ENCODE data around the gene TMUB2.

The TMUB2 gene

DNA sequence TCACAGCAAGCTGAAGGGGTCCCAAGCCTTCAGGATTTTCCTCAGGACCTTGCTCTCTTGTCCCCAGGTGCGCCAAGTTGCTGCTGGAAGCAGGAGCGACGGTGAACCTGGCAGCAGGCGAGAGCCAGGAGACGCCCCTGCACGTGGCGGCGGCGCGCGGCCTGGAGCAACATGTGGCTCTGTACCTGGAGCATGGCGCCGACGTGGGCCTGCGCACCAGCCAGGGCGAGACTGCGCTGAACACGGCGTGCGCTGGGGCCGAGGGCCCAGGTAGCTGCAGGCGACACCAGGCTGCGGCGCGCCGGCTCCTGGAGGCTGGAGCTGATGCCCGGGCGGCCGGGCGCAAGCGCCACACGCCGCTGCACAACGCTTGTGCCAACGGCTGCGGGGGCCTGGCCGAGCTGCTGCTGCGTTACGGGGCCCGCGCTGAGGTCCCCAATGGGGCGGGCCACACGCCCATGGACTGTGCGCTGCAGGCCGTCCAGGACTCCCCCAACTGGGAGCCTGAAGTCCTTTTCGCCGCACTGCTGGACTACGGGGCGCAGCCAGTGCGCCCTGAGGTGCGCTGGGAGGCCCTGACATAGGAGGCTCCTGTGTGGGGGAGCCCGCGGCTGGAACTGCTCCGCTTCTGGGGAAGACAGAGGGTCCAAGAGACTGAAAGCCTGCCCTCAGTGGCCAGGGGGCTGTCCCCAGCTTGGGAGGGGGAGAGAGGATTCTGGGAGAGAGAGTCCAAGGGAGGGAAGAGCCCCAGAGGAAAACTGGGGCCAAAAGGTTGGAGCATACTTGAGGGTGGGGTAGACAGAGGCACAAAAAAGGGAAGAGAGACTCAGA is 9.9 kb upstream of the TMUB2 start:
- no peak for DNase-seq (ENCODE audit: low spot score)

DNA sequence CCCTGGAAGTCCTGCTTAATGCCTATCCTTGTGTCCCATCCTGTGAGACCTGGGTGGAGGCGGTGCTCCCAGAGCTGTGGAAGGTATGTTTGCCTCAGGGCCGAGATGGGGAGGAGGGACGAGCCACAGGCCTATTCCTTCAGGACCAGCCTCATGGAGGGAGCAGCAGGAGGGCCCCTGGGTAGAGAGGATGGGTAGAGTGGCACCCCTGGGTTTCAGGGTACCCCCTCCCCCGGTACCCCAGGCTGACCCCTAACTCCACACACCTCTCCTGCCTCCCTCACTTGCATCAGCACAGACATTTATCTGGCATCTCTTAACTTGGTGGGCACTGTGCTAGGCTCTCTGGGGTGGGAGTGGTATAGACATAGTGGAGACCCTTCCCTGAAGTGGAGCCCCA is 9.1 kb upstream of the TMUB2 start:
- DNase-seq (ENCODE audit: low spot score) = no peak

DNA sequence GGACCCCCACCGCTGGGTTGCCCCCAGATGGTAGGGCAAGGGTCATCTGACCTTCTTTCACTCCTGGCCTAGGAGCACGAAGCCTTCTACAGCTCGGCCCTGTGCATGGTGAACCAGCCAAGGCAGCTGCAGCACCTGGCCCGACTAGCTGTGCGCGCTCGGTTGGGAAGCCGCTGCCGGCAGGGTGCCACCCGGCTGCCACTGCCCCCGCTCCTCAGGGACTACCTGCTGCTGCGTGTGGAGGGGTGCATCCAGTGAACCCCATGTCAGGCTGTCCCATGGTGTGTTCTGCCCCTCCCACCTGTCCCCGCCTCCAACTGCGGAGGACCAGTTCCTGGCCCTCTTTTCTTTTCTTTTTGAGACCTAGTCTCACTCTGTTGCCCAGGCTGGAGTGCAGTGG is 8.6 kb upstream of the TMUB2 start:
- no peak for DNase-seq (ENCODE audit: low spot score)

DNA sequence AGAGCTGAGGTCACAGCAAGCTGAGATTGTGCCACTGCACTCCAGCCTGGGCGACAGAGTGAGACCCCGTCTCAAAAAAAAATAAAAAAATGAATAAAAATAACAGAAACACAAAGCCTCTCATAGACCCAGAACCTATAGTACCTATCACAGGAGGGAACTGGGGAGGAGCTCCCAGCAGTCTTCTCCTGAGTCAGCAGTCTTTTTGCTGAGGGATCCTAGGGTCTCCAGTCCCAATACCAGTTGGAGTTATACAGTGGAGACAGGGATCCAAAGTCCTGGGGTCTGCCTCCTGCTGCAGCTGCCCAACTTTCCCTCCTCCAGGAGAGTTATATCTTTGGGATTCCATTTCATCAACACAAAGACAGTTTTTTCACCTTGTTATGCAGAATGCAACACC is 3.7 kb upstream of the TMUB2 start:
- DNase-seq (ENCODE audit: low spot score) = no peak

DNA sequence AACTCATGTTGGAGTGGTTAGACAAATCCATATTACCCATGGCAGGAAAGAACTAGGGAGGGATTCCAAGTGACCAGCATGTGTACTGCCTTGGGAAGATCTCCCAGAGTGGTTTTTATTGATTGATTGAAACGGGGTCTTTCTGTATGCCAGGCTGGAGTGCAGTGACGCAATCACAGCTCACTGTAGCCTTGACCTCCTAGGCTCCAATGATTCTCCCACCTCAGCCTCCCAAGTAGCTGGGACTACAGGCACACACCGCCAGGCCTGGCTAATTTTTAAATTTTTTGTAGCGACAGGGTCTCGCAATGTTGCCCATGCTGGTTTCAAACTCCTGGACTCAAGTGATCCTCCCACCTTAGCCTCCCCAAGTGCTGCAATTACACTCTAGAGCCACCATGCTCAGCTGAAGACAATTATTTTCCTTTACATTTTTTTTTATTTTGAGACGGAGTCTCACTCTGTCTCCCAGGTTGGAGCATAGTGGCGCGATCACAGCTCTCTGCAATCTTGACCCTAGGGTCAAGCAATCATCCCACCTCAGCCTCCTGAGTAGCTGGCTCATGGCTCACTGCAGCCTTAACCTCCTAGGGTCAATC is 2.5 kb upstream of the TMUB2 start:
- no peak for DNase-seq (ENCODE audit: low spot score)

DNA sequence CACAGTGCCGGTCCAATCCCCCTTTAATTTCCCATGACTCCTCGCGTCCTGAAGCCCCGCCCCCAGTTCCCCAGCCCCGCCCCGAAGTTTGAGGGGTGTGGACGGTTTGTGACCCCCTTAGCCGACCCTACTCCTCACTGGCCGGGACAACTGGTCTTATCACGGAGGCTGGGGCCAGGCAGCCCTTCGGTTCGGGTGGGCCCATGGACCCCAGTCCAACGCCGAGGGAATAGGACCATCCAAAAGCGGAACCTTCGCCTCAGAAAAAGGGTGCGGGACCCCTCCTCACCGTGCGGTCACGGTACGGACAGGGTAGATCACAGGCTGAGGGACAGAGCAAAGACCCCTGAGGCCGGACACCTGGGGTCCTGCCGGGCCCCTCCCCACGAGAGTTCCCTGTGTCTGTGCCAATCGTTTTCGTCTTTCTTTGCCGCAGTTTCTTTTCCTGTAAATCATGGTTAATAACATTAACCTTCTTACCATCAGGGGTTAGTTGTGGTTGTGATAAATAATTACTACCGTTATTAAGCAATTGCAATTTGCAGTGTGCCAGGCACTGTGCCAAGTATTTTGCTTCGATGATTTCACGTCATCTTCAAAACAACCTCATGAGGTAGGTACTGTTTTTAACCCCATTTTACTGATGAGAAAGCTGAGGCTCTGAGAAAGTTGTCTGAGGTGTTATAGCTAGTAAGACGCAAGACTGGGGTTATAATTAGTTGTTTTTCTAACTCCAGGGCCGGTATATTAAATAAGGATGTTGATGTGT is 543 bp downstream of the TMUB2 start:
- DNase-seq (ENCODE audit: low spot score) = peak; percentile 53

DNA sequence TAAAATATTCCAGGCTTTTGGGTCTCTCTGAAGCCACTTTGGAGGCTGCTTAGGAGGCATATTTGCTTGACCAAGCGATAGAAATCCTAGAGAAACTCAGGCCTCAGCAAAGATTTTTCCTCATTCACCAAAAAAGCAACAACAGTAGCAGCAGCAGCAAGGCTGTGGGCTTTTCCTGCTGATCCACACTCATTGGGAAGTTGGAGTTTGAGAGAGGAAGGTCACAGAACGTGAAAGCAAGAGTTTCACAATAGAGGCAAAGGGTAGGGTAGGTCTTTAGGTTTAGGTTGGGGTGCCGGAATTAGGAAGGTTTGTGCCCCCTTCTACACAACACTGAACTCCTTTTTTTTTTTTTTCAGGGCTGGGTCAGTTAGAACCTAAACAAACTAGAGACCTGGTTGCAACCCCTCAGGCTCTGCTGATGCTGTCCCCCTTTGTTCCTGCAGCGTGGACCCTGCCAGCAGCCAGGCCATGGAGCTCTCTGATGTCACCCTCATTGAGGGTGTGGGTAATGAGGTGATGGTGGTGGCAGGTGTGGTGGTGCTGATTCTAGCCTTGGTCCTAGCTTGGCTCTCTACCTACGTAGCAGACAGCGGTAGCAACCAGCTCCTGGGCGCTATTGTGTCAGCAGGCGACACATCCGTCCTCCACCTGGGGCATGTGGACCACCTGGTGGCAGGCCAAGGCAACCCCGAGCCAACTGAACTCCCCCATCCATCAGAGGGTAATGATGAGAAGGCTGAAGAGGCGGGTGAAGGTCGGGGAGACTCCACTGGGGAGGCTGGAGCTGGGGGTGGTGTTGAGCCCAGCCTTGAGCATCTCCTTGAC is 2.0 kb downstream of the TMUB2 start:
- no peak for DNase-seq (ENCODE audit: low spot score)

DNA sequence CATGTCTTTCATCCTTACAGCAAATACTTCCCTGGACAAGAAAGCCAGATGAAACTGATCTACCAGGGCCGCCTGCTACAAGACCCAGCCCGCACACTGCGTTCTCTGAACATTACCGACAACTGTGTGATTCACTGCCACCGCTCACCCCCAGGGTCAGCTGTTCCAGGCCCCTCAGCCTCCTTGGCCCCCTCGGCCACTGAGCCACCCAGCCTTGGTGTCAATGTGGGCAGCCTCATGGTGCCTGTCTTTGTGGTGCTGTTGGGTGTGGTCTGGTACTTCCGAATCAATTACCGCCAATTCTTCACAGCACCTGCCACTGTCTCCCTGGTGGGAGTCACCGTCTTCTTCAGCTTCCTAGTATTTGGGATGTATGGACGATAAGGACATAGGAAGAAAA is 3.7 kb downstream of the TMUB2 start:
- DNase-seq (ENCODE audit: low spot score) = no peak

DNA sequence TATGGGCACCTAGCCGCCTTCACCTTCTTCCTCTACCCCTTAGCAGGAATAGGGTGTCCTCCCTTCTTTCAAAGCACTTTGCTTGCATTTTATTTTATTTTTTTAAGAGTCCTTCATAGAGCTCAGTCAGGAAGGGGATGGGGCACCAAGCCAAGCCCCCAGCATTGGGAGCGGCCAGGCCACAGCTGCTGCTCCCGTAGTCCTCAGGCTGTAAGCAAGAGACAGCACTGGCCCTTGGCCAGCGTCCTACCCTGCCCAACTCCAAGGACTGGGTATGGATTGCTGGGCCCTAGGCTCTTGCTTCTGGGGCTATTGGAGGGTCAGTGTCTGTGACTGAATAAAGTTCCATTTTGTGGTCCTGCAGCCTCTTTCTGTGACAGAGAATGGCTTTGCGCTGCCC is 4.6 kb downstream of the TMUB2 start:
- DNase-seq (ENCODE audit: low spot score) = no peak

DNA sequence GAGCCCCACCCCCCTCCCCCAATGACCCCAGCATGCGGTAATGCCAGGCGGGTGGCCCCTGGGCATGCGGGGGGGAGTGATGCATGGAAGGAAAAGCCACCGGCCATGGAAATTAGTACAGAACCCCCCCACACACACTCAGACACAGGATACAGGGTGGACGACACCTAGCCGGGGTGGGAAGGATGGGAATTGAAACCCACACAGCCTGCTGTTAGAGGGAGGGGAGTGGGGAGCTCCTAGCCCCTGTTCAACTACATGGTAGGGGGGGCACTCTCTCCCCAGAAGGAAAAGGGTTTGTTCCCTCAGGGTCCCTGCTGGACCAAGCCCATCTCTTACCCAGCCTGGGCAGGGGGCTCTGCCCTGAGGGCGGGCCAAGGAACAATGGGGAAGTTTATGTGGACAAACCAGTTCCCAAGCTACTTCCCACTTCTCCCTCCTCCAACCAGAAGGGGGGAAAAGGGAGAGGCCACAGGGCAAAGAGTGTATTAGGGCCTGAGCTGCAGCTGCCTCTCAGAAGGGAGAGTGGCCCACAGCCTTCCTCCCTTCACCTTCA is 5.2 kb downstream of the TMUB2 start:
- no peak for DNase-seq (ENCODE audit: low spot score)

DNA sequence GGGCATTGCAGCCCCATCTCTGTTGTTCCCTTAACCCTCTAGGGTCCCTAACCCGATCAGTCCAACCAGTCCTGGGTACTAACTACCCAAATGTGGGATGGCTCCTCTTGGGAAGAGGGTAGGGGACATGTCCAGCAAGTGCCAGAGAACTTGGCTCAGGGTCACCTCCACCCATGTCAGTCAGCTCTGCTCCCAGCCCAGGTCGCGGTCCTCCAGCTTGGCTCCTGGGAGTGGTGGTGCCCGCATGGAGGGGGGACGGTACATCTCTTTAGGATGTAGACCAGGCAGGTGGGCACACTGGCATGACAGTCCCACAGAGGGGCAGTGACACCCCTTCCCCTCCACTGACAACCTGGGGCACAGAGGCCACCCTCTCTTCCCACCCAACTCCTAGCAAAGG is 6.0 kb downstream of the TMUB2 start:
- DNase-seq (ENCODE audit: low spot score) = no peak

DNA sequence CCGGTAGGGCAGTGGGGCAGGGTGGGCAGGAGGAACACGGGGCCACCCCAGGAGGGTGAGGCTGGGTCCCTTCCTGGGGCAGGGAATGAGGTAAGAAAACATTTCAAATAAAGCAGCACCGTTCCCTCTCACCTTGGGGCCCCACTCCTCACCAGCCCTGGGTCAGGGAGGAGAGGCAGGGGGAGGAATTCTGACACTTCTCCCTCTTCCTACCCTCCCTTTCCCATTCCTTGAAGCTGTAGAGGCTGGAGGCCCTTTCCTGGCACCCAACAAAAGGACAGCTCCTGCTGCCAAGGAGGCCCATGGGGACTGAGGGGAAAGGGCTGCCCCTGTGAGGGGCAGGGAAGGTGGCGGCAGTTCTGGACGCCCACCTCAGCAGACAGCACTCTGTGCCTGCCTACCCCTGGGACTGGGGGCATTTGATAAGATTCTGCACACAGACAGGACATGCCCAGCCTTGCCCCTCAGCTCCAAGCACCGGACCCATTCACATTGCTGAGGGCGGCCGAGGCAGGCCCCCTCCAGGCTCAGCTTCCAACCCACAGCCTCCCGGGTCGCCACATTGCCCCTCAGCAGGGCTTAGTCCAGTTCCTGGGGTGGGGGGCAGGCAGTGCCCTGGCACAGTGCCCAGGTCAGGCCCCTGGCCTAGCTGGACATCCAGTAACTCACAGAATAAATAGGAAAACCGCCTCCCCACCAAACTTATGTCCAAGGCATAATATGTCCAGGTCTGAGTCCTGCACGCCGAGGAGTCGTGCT is 6.7 kb downstream of the TMUB2 start:
- DNase-seq (ENCODE audit: low spot score) = no peak

DNA sequence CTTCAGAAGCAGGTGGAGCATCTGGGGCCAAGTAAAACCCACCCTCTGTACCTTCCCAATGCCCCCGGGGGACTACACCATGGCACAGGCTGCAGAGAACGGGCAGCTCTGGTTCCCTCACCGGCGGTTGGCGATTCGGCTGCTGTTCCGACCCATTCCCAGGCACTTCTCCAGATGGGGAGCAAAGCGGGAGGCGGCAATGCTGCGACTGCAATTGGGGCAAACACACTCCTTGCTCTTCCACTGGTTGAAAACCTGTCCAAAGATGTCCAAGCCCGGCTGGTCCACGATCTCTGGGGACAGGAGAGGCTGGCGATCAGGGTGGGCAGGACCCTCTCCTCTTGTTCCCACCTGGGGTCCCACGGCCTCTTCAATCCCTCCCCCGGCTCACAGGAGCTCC is 10.3 kb downstream of the TMUB2 start:
- DNase-seq (ENCODE audit: low spot score) = no peak

DNA sequence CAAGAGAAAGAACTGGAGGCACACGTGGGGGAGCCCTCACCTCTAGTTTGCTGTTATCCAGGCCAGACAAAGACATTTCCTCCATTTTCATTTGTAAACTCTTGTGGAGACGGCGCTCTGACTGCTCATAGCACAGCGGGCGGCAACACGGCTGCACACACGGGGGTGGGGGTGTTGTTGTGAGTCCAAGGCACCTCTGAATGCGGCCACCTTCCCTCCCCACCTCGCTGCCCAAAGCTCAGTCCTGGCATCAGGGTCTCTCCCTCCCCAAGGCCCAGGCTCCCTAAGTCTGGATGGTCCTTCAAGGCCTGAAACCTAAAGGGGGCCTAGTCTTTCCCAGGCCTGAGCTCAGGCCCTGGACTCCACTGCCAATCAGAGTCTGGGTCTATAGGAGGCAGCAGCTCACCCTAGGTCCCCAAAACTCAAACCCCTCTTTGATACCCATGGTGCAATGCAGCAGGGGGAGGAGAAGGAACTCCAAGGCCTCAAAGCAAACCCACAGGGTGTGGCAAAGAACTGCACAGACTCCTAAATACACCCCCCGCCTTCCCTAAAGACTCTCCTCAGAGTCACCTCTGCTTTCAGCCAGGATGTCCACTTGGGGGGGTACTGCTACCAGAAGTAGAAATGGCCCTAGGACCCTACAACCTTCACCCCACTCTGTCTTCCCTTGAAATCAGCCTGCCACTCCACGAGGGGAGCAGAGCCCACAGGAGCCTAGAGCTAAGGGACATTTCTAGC is 11.4 kb downstream of the TMUB2 start:
- peak; percentile 79 for DNase-seq (ENCODE audit: low spot score)

DNA sequence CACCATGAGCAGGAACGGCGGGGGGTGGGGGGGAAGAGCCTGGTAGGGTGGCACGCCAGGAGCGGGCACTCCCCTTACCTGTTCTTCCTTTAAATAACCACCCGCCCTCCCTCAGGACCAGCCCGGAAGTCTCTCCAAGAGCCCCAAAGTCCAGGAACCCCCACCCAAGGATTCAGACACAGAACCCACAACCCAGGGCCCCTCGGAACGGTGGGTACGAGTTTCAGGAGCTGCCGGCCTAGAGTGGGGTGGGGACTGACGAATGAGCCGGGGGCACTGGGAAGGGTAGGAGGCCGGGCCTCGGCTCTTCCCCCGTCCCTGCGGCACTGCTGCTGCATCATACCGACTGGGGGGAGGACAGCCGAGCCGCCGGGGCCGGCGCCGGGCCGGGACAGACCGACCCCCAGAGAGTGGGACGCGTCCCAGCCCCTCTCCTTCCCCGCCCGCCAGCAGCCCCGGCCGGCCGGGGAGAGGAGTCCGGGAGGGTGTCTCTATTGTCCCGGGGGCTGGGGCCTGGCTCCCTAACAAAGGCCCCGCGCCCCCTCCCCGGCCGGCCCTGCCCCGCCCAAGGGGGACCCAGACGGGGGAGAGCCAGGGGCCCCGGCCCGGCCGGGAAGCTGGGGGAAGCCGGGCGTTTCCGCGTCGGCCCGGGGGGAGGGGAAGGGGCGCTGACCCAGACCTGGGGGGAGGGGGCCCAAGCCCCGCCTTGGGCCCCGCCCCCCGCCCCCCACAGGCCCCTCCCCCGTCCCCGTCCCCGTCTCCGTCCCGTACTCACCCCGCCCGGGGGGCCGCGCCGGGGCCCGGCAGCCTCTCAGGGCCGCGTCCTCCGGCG is 12.2 kb downstream of the TMUB2 start:
- DNase-seq (ENCODE audit: low spot score) = peak; percentile 47

DNA sequence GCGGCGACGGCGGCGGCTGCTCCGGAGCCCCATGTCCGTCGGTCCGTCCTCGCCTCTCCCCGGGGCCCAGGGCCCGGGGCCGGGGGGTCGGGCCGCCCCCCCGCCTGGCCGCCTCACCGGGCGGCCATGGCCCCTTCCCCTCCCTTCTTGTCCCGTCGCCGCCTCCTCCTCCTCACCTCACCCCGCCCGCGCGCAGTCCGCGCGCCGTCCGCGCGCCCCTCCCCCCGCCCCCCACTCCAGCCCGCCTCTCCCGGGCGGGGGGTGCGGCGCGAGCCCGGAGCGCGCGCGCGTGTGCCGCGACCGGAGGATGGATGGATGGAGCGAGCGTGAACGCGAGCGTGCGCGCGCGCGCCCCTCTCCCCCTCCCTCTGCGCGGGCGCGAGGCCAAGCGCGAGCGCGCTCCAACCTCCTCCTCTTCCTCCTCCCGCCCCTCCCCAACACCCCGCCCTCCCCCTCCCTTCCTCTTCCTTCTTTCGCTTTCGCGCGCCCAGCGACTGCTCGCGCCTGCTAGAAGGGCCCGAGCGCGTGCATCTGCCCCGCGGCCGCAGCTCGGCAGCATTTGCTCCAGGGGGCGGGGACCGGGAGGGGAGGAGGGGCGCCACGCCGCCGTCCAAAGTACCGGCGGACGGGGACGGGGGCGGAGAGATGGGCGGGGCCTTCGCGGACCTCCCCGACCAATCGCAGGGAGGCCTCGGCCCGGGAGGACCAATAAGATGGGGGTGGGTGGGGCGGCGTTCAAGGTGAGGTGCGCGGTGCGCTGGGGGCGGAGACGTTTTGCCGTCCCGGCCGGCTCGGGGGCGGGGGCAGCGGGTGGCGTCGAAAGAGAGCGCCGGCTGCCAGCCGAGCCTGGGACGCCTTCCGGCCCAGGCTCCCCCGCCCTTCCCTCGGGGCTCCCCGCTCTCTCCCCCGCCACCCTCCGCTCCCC is 13.0 kb downstream of the TMUB2 start, which contains the start of gene ATXN7L3:
Gene ATXN7L3 (minus strand): TSS at position 332 of the 925 bp plus-strand sequence. CDS start 1,814 bp downstream, outside the sequence.
- DNase-seq (ENCODE audit: low spot score) = peak; percentile 99

DNA sequence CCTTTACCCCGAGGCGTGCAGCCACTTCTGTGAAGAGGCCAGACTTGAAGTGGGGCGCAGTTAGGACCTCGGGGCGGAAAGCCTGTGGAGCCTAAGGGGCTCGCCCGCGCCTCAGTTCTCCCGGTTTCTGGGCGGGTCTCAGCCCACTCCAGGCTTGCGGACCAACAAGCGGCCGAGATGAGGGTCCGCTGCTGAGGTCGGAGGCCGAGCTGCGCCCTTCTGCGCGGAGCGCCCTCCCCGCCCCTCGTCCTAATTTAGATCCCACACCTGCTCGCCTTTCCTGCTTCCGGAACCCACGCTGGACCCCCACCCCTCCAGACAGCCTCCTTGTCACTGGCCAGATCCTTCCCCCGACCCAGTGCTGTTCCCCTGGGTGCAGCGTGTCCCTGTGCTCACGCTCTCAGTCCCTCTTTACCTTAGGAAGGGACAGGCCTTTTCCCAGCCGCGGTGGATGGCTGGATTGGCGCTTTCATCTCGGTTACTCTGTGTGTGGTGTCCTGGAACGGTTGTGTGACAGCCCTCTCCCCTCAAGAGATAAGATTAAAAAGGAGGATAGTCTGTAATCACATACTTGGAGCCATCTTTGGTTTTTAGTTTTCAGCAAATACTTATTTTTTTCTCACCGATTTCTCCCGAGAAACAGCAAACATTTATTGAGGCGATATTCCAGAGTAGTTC is 13.8 kb downstream of the TMUB2 start:
- DNase-seq (ENCODE audit: low spot score) = no peak

DNA sequence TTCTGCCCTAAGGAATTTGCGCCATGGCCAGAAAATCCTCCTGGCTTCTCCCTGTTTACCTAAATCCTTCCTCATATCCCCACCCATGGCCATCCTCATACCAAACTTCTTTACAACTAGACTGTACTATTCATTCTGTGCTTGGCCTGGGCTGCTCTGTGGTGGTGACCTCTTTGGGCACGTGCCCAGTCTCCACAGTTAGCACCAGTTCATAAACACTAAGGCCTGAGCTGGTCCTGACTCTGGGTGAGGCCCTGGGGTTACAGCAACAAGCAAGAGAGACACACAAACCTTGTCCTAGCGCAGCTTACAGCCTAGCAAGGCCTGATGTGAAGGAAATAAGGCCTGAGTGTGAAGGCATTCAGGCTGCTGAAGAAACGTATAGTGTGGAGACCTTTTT is 16.0 kb downstream of the TMUB2 start:
- DNase-seq (ENCODE audit: low spot score) = no peak
